Adrenal gland (tissue), 5 donors: ENCODE results near the gene PLEKHH1.

ENCODE experiments used
- POLR2A ChIP-seq, 2 donors: fragments of 450-650 bp; IDR thresholded peaks; one replicate each; pipeline ENCODE4 v1.6.1; 2017; ENCODE audit warnings: antibody characterized with exemption in 2 of 2, mild to moderate bottlenecking in 2 of 2, moderate library complexity in 1 of 2
- TF ChIP-seq, protein P1 (sequence below), 6 experiments: fragments of 450-650 bp in 4 of 6; fragments of 200-600 bp in 2 of 6; sonication (generic) in 1 of 6; IDR thresholded peaks; 1 replicate in 5 of 6; 2 replicates in 1 of 6; pipeline versions ENCODE4 v1.5.1 to v1.8.0; 2016 to 2021; ENCODE audit warnings: antibody characterized with exemption in 6 of 6, mild to moderate bottlenecking in 2 of 6, moderate library complexity in 1 of 6
- donor health status: DM: no; HTN: no; CAD: no.

DNA sequence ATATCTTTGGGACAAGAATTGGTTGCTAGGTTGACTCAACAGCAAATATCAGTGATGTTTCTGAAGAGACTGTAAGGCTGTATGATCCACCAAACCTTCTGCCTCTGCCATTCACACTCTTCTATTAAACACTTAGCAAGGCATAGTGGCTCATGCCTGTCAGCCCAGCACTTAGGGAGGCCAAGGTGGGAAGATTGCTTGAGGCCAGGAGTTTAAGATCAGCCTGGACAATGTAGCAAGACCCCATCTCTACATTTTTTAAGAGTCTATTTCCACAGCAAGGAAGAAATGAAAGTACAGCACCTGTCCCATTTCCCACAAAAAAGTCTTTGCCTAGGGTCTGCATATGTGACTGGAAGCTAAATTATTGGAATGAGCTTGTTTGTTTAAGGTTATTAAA, 94.4 kb downstream of the PLEKHH1 start:
- TF ChIP-seq, protein P1, sequence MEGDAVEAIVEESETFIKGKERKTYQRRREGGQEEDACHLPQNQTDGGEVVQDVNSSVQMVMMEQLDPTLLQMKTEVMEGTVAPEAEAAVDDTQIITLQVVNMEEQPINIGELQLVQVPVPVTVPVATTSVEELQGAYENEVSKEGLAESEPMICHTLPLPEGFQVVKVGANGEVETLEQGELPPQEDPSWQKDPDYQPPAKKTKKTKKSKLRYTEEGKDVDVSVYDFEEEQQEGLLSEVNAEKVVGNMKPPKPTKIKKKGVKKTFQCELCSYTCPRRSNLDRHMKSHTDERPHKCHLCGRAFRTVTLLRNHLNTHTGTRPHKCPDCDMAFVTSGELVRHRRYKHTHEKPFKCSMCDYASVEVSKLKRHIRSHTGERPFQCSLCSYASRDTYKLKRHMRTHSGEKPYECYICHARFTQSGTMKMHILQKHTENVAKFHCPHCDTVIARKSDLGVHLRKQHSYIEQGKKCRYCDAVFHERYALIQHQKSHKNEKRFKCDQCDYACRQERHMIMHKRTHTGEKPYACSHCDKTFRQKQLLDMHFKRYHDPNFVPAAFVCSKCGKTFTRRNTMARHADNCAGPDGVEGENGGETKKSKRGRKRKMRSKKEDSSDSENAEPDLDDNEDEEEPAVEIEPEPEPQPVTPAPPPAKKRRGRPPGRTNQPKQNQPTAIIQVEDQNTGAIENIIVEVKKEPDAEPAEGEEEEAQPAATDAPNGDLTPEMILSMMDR (IDR thresholded peaks at IDR 0.05): no peak
- no peak for TF ChIP-seq POLR2A (IDR thresholded peaks at IDR 0.05)
